Liver (tissue), 9 donors: Measurements from ENCODE around the gene ADORA2A. TPM values are rescaled to one million over a fixed set of nuclear protein-coding genes. Genes with fewer than 3 reads are reported as not detected.

Experiments used
- DNase-seq: peaks from one replicate; pipeline ENCODE4 v3.0.0-alpha.2; 2017; ENCODE audit warnings: low spot score
- H3K27ac ChIP-seq, 2 donors: one replicate each; pipeline ENCODE4 v1.7.0; 2013; ENCODE audit warnings: inconsistent platforms in 2 of 2, low read length in 2 of 2, control low read depth in 1 of 2, low read depth in 1 of 2, mild to moderate bottlenecking in 1 of 2
- H3K27me3 ChIP-seq, 4 donors: one replicate each; pipeline versions ENCODE4 v1.6.1 to v1.7.0; 2013; ENCODE audit warnings: low read length in 3 of 4, inconsistent platforms in 1 of 4, mild to moderate bottlenecking in 1 of 4, moderate library complexity in 1 of 4; ENCODE audit not compliant: control insufficient read depth in 4 of 4, insufficient read depth in 4 of 4
- H3K36me3 ChIP-seq, 4 donors: one replicate each; pipeline versions ENCODE4 v1.6.1 to v1.7.0; 2013; ENCODE audit warnings: low read length in 3 of 4, mild to moderate bottlenecking in 3 of 4, low read depth in 1 of 4, moderate library complexity in 1 of 4; ENCODE audit not compliant: control insufficient read depth in 4 of 4, insufficient read depth in 3 of 4
- H3K4me1 ChIP-seq, 4 donors: one replicate each; pipeline versions ENCODE4 v1.6.1 to v1.7.0; 2013; ENCODE audit warnings: low read length in 3 of 4, mild to moderate bottlenecking in 3 of 4, moderate library complexity in 1 of 4; ENCODE audit not compliant: control insufficient read depth in 4 of 4, insufficient read depth in 4 of 4
- H3K4me3 ChIP-seq, 3 donors: one replicate each; pipeline versions ENCODE4 v1.6.1 to v1.7.0; 2013; ENCODE audit warnings: low read length in 3 of 3, control low read depth in 1 of 3, low read depth in 1 of 3, mild to moderate bottlenecking in 1 of 3
- H3K9ac ChIP-seq, 2 donors: one replicate each; pipeline ENCODE4 v1.7.0; 2013; ENCODE audit warnings: low read length in 2 of 2, mild to moderate bottlenecking in 2 of 2, moderate library complexity in 2 of 2, control low read depth in 1 of 2, low read depth in 1 of 2
- H3K9me3 ChIP-seq, 4 donors: one replicate each; pipeline versions ENCODE4 v1.6.1 to v1.7.0; 2013; ENCODE audit warnings: low read length in 3 of 4; ENCODE audit not compliant: control insufficient read depth in 4 of 4
- EGR1 ChIP-seq, 2 donors: IDR thresholded peaks; 2 replicates each; pipeline ENCODE4 v1.6.1; 2016 to 2018; ENCODE audit warnings: antibody characterized with exemption in 2 of 2, low read depth in 2 of 2
- FOXA1 ChIP-seq: IDR thresholded peaks from 2 replicates; pipeline ENCODE4 v1.6.1; 2016; ENCODE audit warnings: antibody characterized with exemption
- FOXA2 ChIP-seq: IDR thresholded peaks from 2 replicates; pipeline ENCODE4 v1.6.1; 2016; ENCODE audit warnings: antibody characterized with exemption
- GABPA ChIP-seq, 2 donors: IDR thresholded peaks in 1 of 2; conservative IDR thresholded peaks in 1 of 2; 2 replicates each; pipeline ENCODE4 v1.6.1; 2016; ENCODE audit warnings: antibody characterized with exemption in 2 of 2, mild to moderate bottlenecking in 1 of 2, moderate library complexity in 1 of 2
- HNF4G ChIP-seq: IDR thresholded peaks from 2 replicates; pipeline ENCODE4 v1.6.1; 2016; ENCODE audit warnings: antibody characterized with exemption
- JUND ChIP-seq, 2 donors: IDR thresholded peaks; 2 replicates each; pipeline ENCODE4 v1.6.1; 2016; ENCODE audit warnings: antibody characterized with exemption in 2 of 2
- NR2F2 ChIP-seq: IDR thresholded peaks from 2 replicates; pipeline ENCODE4 v1.6.1; 2016; ENCODE audit warnings: antibody characterized with exemption
- RAD21 ChIP-seq, 2 donors: IDR thresholded peaks; 2 replicates each; pipeline ENCODE4 v1.6.1; 2016; ENCODE audit warnings: antibody characterized with exemption in 2 of 2, mild to moderate bottlenecking in 2 of 2
- RXRA ChIP-seq, 2 donors: IDR thresholded peaks; 2 replicates each; pipeline ENCODE4 v1.6.1; 2017 to 2018; ENCODE audit warnings: antibody characterized with exemption in 2 of 2, mild to moderate bottlenecking in 1 of 2
- SP1 ChIP-seq: IDR thresholded peaks from 2 replicates; pipeline ENCODE4 v1.6.1; 2018; ENCODE audit warnings: antibody characterized with exemption, mild to moderate bottlenecking
- TAF1 ChIP-seq: conservative IDR thresholded peaks from 2 replicates; pipeline ENCODE4 v1.6.1; 2016; ENCODE audit warnings: antibody characterized with exemption, mild to moderate bottlenecking
- YY1 ChIP-seq: IDR thresholded peaks from 2 replicates; pipeline ENCODE4 v1.6.1; 2016; ENCODE audit warnings: antibody characterized with exemption, mild to moderate bottlenecking
- WGBS: extraction: QIAGEN DNeasy Blood & Tissue Kit; methylation state at CpG from one replicate; pipeline ENCODE4 v1.1.7; 2013; 5-methylcytosine and 5-hydroxymethylcytosine counted together
- polyA plus RNA-seq, 2 donors: library from polyadenylated mRNA; stranded (reverse) in 1 of 2; unstranded in 1 of 2; fragments of 200-250 nt in 1 of 2; fragments of >200 nt in 1 of 2; fragmentation: Nextera tagmentation in 1 of 2; extraction: Ambion mirVana in 1 of 2; gene quantifications; one replicate each; pipeline versions ENCODE4 v1.2.1 to v1.2.3, GENCODE V29; 2013 to 2015
- total RNA-seq, 2 donors: library from RNA; depleted of rRNA; stranded (reverse); fragments of >200 nt; gene quantifications; one replicate each; pipeline ENCODE4 v1.2.3, GENCODE V29; 2014
- TF ChIP-seq, protein P1 (sequence below): IDR thresholded peaks from 2 replicates; pipeline ENCODE4 v1.6.1; 2016; ENCODE audit warnings: antibody characterized with exemption
- TF ChIP-seq, protein P2 (sequence below): IDR thresholded peaks from 2 replicates; pipeline ENCODE4 v1.6.1; 2016; ENCODE audit warnings: antibody characterized with exemption, mild to moderate bottlenecking
- TF ChIP-seq, protein P3 (sequence below): IDR thresholded peaks from 2 replicates; pipeline ENCODE4 v1.6.1; 2016; ENCODE audit warnings: antibody characterized with exemption
- TF ChIP-seq, protein P4 (sequence below): fragments of 150-350 bp; IDR thresholded peaks from 2 replicates; pipeline ENCODE4 v1.5.1; 2017; ENCODE audit warnings: improper control_type of control experiment, low read depth, low read length; ENCODE audit not compliant: missing input control
- TF ChIP-seq, protein P5 (sequence below): IDR thresholded peaks from 2 replicates; pipeline ENCODE4 v1.6.1; 2016; ENCODE audit warnings: antibody characterized with exemption
- donor health status: healthy.
- donor health status: healthy.
- donor health status: healthy.
- donor health status: healthy.
- donor health status: healthy.

The ADORA2A gene
- total and polyA plus RNA-seq, 4 donors = 3.4 to 5.4 (median 3.9) TPM

DNA sequence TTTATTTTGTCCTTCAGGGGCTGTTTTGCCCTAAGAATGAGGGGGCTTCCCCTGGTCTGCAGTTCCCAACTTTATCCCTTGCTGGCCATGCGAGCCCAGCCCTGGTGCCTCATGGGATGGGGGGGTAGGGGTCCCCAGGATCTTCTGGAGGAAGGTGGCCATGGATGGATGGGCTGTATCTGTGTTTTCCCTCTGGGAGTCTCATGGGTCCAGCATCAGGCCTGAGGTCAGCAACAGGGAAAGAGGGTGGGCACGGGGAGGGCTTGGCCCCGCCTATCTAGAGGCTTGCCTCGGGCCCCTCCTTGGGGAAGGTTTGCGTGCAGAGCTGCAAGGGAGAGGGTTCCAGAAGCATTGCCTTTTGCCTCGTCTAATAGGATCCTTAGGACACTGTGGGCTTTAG lies 10.8 kb upstream of the ADORA2A start:
- no peak overlapping the region for H3K9ac ChIP-seq
- H3K9me3 ChIP-seq = no peaks in the 10 kb centered on the region
- no peaks in the 10 kb centered on the region for H3K27me3 ChIP-seq
- TF ChIP-seq, protein P1, sequence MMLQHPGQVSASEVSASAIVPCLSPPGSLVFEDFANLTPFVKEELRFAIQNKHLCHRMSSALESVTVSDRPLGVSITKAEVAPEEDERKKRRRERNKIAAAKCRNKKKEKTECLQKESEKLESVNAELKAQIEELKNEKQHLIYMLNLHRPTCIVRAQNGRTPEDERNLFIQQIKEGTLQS = no peak
- TF ChIP-seq, protein P2, sequence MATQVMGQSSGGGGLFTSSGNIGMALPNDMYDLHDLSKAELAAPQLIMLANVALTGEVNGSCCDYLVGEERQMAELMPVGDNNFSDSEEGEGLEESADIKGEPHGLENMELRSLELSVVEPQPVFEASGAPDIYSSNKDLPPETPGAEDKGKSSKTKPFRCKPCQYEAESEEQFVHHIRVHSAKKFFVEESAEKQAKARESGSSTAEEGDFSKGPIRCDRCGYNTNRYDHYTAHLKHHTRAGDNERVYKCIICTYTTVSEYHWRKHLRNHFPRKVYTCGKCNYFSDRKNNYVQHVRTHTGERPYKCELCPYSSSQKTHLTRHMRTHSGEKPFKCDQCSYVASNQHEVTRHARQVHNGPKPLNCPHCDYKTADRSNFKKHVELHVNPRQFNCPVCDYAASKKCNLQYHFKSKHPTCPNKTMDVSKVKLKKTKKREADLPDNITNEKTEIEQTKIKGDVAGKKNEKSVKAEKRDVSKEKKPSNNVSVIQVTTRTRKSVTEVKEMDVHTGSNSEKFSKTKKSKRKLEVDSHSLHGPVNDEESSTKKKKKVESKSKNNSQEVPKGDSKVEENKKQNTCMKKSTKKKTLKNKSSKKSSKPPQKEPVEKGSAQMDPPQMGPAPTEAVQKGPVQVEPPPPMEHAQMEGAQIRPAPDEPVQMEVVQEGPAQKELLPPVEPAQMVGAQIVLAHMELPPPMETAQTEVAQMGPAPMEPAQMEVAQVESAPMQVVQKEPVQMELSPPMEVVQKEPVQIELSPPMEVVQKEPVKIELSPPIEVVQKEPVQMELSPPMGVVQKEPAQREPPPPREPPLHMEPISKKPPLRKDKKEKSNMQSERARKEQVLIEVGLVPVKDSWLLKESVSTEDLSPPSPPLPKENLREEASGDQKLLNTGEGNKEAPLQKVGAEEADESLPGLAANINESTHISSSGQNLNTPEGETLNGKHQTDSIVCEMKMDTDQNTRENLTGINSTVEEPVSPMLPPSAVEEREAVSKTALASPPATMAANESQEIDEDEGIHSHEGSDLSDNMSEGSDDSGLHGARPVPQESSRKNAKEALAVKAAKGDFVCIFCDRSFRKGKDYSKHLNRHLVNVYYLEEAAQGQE = no peak
- TF ChIP-seq GABPA (IDR thresholded peaks at IDR 0.05 in 1 of 2, conservative IDR thresholded peaks at IDR 0.05 in 1 of 2) (no peak), TAF1 (no peak), NR2F2 (no peak), RAD21 (IDR thresholded peaks at IDR 0.05) (no peak), EGR1 (IDR thresholded peaks at IDR 0.05; ENCODE audit: low read depth in 2 of 2) (no peak), SP1 (no peak), YY1 (no peak), JUND (IDR thresholded peaks at IDR 0.05) (no peak), RXRA (IDR thresholded peaks at IDR 0.05) (no peak), HNF4G (no peak), FOXA1 (no peak), FOXA2 (no peak)
- TF ChIP-seq, protein P3, sequence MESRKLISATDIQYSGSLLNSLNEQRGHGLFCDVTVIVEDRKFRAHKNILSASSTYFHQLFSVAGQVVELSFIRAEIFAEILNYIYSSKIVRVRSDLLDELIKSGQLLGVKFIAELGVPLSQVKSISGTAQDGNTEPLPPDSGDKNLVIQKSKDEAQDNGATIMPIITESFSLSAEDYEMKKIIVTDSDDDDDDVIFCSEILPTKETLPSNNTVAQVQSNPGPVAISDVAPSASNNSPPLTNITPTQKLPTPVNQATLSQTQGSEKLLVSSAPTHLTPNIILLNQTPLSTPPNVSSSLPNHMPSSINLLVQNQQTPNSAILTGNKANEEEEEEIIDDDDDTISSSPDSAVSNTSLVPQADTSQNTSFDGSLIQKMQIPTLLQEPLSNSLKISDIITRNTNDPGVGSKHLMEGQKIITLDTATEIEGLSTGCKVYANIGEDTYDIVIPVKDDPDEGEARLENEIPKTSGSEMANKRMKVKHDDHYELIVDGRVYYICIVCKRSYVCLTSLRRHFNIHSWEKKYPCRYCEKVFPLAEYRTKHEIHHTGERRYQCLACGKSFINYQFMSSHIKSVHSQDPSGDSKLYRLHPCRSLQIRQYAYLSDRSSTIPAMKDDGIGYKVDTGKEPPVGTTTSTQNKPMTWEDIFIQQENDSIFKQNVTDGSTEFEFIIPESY = no peak
- TF ChIP-seq, protein P4, sequence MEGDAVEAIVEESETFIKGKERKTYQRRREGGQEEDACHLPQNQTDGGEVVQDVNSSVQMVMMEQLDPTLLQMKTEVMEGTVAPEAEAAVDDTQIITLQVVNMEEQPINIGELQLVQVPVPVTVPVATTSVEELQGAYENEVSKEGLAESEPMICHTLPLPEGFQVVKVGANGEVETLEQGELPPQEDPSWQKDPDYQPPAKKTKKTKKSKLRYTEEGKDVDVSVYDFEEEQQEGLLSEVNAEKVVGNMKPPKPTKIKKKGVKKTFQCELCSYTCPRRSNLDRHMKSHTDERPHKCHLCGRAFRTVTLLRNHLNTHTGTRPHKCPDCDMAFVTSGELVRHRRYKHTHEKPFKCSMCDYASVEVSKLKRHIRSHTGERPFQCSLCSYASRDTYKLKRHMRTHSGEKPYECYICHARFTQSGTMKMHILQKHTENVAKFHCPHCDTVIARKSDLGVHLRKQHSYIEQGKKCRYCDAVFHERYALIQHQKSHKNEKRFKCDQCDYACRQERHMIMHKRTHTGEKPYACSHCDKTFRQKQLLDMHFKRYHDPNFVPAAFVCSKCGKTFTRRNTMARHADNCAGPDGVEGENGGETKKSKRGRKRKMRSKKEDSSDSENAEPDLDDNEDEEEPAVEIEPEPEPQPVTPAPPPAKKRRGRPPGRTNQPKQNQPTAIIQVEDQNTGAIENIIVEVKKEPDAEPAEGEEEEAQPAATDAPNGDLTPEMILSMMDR = no peak
- TF ChIP-seq, protein P5, sequence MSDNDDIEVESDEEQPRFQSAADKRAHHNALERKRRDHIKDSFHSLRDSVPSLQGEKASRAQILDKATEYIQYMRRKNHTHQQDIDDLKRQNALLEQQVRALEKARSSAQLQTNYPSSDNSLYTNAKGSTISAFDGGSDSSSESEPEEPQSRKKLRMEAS = no peak
- H3K4me3 ChIP-seq = no peak overlapping the region
- DNase-seq = no peak
- no peak overlapping the region for H3K27ac ChIP-seq
- peaks cover 0 to 3% (median 3%) of the 10 kb centered on the region in 4 donors for H3K4me1 ChIP-seq
- H3K36me3 ChIP-seq = peaks cover 0 to 41% (median 22%) of the 10 kb centered on the region in 4 donors
- 93% methylated on average over 6 of the region's 6 CpGs for WGBS
